PC-9 (cell line): Measurements from ENCODE around the gene SLC45A2.

ENCODE experiments used
- CTCF ChIP-seq: fragments of 200-600 bp; sonication (generic); conservative IDR thresholded peaks from 2 replicates; pipeline ENCODE4 v1.6.1; 2017; ENCODE audit warnings: mixed run types, antibody characterized with exemption, mild to moderate bottlenecking, moderate library complexity
- EZH2 ChIP-seq: fragments of 200-600 bp; sonication (generic); IDR thresholded peaks from 2 replicates; pipeline ENCODE4 v1.8.0; 2017; ENCODE audit warnings: antibody characterized with exemption, low read depth

DNA sequence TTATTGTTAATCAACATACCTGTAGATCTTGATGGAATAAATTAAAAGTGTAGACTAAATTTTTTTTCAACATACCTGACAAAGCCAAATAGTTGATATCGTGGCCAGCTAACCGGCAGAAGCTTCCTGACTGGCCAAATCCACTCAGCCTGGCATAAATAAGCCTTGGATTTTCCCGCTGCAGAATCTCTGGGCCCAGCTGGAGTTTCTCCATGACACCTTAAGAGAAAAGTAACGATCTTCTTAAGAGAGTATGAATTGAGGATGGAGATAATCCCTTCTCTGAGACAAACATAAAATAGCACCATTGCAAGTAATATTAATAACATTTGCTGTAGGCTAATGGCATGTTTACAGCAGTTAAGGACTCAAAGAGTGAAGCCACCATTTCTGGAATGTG lies 21.2 kb upstream of the SLC45A2 start:
- no peak for TF ChIP-seq CTCF
- no peak for TF ChIP-seq EZH2
